Panc1 (cell line): ENCODE measurements around the gene MS4A3.

Experiments used
- POLR2AphosphoS5 ChIP-seq: IDR thresholded peaks from 2 replicates; pipeline ENCODE4 v1.6.1; 2012; ENCODE audit warnings: mild to moderate bottlenecking, low read depth, low read length, moderate library complexity
- SIN3A ChIP-seq: IDR thresholded peaks from 2 replicates; pipeline ENCODE4 v1.6.1; 2012; ENCODE audit warnings: low read depth, mild to moderate bottlenecking, low read length, moderate library complexity, borderline replicate concordance; ENCODE audit not compliant: insufficient read depth
- TF ChIP-seq, protein P1 (sequence below): fragments of 450-650 bp; IDR thresholded peaks from 2 replicates; pipeline ENCODE4 v1.5.1; 2017; ENCODE audit warnings: mild to moderate bottlenecking

DNA sequence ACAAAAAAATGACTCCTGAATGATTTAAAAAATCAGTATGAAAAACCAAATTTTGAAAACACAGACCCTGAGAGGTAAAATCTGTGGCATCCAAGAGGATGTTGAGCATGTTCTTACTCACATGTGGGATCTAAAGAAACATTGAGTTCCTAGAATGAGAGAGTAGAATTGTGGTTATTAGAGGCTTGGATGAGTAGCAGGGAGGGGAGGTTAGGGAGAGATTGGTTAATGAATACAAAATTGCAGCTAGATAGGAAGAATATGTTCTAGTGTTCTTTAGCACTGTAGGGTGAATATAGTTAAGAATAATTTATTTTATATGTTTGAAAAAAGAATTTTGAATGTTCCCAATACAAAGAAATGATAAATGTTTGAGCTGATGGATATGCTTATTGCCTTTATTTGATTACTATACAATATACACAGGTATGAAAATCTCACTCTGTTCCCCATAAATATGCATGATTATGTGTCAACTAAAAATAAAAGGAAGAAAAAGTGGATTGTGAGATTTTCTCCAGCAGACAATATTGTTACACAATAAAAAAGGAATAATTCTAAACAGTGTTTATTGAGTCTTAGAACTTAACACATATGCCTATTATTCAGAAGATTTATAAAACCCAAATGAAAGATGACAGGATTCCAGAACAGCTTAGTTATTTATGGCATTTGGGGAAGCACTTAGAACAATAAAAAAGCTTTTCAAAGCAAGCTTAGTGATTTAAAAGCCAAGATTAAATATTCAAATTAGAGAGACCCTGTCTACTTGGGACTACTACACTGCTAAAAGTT, 60.7 kb downstream of the MS4A3 start:
- TF ChIP-seq, protein P1, sequence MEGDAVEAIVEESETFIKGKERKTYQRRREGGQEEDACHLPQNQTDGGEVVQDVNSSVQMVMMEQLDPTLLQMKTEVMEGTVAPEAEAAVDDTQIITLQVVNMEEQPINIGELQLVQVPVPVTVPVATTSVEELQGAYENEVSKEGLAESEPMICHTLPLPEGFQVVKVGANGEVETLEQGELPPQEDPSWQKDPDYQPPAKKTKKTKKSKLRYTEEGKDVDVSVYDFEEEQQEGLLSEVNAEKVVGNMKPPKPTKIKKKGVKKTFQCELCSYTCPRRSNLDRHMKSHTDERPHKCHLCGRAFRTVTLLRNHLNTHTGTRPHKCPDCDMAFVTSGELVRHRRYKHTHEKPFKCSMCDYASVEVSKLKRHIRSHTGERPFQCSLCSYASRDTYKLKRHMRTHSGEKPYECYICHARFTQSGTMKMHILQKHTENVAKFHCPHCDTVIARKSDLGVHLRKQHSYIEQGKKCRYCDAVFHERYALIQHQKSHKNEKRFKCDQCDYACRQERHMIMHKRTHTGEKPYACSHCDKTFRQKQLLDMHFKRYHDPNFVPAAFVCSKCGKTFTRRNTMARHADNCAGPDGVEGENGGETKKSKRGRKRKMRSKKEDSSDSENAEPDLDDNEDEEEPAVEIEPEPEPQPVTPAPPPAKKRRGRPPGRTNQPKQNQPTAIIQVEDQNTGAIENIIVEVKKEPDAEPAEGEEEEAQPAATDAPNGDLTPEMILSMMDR = no peak
- no peak for TF ChIP-seq POLR2AphosphoS5
- no peak for TF ChIP-seq SIN3A
